Omental fat pad (tissue), 4 donors: Measurements from ENCODE around the gene C15orf40. TPM values are rescaled to one million over a fixed set of nuclear protein-coding genes. Genes with fewer than 3 reads are reported as not detected.
"Not testable (repeated sequence)": the region's sequence is repeated elsewhere in the genome, so short reads cannot be mapped to it uniquely, and the experiment has no call there.

ENCODE experiments used
- ATAC-seq: fragments of 150-250 bp; one replicate; pipeline ENCODE4 v1.9.1; 2016; ENCODE audit warnings: mild to moderate bottlenecking, moderate library complexity; ENCODE audit not compliant: low FRiP score
- DNase-seq: peaks from one replicate; pipeline ENCODE4 v3.0.0-alpha.2; 2019; ENCODE audit warnings: low spot score
- total RNA-seq, 4 donors: library from RNA; depleted of rRNA; stranded (reverse); fragments of >200 nt; gene quantifications; one replicate each; pipeline ENCODE4 v1.1.0, GENCODE V29; 2016
- TF ChIP-seq, protein P1 (sequence below), 3 donors: fragments of 450-650 bp; IDR thresholded peaks; one replicate each; pipeline ENCODE4 v1.5.1; 2016 to 2017; ENCODE audit warnings: antibody characterized with exemption in 3 of 3, mild to moderate bottlenecking in 3 of 3, moderate library complexity in 2 of 3

The C15orf40 gene
- total RNA-seq, 4 donors from 2014 or later, result 8.5 to 13.1 (median 10.3) TPM

DNA sequence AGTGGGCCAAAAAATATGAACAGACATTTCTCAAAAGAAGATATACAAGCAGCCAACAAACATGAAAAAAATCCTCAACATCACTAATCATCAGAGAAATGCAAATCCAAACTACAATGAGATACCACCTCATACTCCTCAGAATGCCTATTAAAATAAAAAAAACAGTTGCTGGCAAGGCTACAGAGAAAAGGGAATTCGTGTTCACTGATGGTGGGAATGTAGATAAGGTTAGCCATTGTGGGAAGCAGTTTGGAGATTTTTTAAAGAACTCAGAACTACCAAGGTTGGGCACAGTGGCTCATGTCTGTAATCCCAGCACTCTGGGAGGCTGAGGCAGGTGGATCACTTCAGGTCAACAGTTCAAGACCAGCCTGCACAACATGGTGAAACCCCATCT, 27.8 kb upstream of the C15orf40 start:
- ATAC-seq (no peak), DNase-seq (no peak)
- TF ChIP-seq, protein P1, sequence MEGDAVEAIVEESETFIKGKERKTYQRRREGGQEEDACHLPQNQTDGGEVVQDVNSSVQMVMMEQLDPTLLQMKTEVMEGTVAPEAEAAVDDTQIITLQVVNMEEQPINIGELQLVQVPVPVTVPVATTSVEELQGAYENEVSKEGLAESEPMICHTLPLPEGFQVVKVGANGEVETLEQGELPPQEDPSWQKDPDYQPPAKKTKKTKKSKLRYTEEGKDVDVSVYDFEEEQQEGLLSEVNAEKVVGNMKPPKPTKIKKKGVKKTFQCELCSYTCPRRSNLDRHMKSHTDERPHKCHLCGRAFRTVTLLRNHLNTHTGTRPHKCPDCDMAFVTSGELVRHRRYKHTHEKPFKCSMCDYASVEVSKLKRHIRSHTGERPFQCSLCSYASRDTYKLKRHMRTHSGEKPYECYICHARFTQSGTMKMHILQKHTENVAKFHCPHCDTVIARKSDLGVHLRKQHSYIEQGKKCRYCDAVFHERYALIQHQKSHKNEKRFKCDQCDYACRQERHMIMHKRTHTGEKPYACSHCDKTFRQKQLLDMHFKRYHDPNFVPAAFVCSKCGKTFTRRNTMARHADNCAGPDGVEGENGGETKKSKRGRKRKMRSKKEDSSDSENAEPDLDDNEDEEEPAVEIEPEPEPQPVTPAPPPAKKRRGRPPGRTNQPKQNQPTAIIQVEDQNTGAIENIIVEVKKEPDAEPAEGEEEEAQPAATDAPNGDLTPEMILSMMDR (IDR thresholded peaks at IDR 0.05), result no peak

DNA sequence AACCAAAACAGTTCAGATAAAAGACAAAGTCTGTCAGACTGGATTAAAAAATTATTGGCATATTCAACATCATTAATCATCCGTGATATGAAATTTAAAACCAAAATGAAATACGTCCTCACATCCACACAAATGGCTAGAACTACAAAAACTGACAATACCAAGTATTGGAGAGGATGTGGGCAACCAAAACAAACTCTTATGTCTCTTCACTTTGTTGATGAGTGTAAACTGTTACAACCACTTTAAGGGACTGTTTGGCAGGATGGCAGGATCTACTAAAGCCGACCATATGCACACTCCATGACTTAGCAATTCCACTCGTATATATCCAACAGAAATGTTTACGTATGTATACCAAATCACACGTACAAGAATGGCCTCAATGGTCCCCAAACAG, 24.8 kb upstream of the C15orf40 start:
- DNase-seq (no peak), ATAC-seq (no peak)
- TF ChIP-seq, protein P1 (IDR thresholded peaks at IDR 0.05), result no peak

DNA sequence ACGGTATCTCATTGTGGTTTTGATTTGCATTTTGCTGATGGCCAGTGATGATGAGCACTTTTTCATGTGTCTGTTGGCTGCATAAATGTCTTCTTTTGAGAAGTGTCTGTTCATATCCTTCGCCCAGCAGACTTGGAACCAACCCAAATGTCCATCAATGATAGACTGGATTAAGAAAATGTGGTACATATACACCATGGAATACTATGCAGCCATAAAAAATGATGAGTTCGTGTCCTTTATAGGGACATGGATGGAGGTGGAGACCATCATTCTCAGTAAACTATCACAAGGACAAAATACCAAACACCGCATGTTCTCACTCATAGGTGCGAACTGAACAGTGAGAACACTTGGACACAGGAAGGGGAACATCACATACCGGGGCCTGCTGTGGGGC, 19.8 kb upstream of the C15orf40 start:
- not testable (repeated sequence) for DNase-seq, ATAC-seq

DNA sequence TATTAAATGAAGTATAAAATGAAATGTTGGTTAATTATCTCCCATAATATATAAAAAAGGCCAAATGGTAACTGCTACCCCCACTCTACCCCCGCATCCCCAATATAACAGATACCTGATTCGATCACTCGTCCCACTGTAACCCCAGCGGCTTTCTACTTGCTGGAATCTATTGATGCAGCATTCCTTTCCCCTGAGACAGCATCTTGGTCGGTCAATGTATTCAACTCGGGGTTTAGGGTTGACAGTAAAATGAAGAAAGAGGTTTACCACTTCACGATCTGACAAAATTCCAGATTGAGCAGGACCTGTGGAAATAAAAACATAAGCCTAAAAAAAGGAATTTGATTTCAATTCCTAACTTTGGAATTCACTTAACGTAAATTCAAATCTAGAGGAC, 18.6 kb upstream of the C15orf40 start:
- DNase-seq (no peak), ATAC-seq (no peak)
- TF ChIP-seq, protein P1 (IDR thresholded peaks at IDR 0.05), result no peak

DNA sequence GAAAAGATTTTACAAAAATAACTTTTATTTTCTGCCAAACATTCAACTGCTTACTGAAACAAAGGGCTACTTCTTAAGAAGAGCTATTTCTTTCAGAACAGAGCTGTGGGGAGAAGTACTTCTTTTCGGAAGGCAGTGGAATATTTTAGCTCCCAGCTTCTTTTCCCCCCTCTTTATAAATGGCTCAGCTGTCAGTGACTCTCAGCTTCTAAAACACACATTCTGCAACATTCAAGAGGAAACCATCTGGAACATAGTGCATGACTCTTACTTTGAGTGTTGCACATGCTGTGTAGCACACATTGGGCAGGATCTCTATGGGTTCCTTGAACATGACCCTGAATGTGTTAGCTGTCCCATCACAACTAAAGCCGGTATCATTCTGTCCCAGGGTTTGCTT, 7.0 kb upstream of the C15orf40 start:
- no peak for DNase-seq
- TF ChIP-seq, protein P1 (IDR thresholded peaks at IDR 0.05), result no peak
- no peak for ATAC-seq

DNA sequence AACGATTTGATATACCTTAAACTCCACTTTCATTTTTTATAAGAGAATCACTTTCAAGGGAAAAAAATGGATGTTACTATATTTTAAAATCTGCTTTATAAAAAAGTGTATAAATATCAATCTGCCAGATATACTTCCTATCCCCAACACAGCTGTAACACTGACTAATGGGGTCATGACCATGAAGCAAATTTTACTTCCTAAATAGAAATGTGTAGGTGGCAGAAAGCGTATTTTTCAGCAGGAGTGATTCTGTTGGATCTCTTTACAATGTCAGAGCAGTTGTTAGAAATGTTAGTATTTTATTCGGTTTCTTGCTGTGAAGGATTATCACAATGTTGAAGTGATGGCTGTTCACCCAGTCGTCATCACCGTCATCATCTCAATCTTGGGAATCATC, 5.5 kb upstream of the C15orf40 start:
- ATAC-seq, result no peak

DNA sequence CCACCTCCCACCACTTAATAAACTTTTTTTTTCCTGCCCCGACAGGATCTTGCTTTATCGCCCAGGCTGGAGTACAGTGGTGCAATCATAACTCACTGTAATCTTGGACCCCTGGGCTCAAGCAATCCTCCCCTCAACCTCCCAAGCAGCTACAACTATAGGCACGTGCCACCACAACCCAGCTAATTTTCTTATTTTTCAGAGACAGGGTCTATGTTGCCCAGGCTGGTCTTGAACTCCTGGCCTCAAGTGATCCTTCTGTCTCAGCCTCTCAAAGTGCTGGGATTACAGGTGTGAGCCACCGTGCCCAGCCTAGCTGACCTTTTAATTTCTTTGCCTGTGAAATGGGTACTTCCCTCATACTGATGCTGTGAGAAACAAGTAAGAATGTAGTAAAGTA, 3.9 kb upstream of the C15orf40 start:
- no peak for ATAC-seq
- TF ChIP-seq, protein P1 (IDR thresholded peaks at IDR 0.05), result no peak
- no peak for DNase-seq

More for the DNA sequence above, 5.5 kb upstream of the C15orf40 start:
- TF ChIP-seq, protein P1 (IDR thresholded peaks at IDR 0.05), result no peak
- DNase-seq, result no peak

DNA sequence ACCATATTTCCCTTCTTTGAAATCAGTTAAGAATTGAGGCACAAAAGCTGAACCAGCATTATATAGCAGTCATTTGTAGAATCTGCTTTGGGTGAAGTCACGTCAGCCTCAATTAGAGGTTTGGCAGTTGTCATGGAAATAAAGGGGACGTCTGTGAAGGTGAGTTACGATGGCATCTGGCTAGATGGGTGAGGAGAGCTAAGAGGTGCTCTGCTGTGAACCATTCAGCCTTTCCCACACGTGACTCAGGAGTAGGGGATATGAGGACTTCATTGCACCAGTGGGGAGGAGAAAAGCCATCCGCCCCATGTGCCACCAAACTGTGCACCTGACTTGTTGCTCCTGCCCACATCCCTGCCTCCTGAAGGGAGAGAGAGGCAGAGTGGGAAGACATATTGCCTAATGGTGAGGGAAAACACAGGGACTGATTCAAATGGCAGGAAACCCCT, 2.8 kb upstream of the C15orf40 start:
- no peak for DNase-seq
- TF ChIP-seq, protein P1 (IDR thresholded peaks at IDR 0.05), result no peak
- no peak for ATAC-seq
